ENCODE measurements around the gene DNAJA4.

DNAJA4 gene

DNA sequence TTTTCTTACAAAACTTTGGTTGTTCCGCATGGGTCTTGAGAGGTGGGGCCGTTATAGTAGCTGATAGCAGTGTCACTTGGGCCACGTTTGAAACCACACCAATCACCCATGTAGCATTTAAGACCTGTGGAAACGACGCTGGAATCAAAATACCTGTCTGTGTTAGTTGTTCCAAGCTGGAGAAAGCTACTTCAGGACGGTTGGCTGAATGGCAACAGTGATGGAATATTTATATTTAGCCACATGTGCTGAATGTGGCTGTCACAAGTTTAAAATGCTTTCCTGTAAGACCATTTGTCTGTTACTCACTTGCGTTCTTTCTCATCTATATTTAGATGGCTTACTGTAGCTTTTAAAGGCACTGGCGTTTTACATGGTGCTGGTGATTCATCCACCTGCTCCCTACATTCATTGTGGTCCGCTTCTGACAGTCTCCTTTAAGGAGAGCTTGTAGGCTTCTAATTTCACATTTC, 1.4 kb downstream of the DNAJA4 start:
- DNase-seq (ENCODE audit: insufficient read length) = no peak

DNA sequence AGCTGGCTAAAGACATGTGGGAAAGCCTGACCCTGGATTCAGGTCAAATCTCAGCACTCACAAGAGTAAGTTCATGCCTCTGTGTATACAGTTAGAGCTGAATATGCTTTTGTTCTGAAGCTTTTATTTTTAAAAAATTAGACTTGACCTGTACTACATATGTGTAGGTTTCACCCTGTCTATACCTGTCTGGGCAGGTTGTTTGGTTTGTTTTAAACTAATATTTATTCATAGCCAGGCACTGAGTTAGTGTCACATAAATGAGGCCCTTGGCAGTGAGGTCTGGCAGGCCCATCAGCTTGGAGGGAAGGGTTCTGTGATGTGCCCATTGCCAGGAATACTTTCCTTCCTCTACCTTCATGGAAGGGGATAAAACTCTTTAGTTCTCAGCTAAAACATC, 1.9 kb downstream of the DNAJA4 start:
- TF ChIP-seq TAF1 (IDR thresholded peaks at IDR 0.05; ENCODE audit: borderline replicate concordance, low read depth, low read length) (no peak), POLR2A (IDR thresholded peaks at IDR 0.05; ENCODE audit: low read depth, low read length) (no peak), POLR2AphosphoS5 (IDR thresholded peaks at IDR 0.05; ENCODE audit: low read depth, low read length) (no peak)
- FAIRE-seq (no peak), DNase-seq (ENCODE audit: insufficient read length) (no peak)

More for the DNA sequence above, 1.4 kb downstream of the DNAJA4 start:
- TF ChIP-seq POLR2A (IDR thresholded peaks at IDR 0.05; ENCODE audit: low read depth, low read length) (no peak), TAF1 (IDR thresholded peaks at IDR 0.05; ENCODE audit: borderline replicate concordance, low read depth, low read length) (no peak), POLR2AphosphoS5 (IDR thresholded peaks at IDR 0.05; ENCODE audit: low read depth, low read length) (no peak)
- no peak for FAIRE-seq

DNA sequence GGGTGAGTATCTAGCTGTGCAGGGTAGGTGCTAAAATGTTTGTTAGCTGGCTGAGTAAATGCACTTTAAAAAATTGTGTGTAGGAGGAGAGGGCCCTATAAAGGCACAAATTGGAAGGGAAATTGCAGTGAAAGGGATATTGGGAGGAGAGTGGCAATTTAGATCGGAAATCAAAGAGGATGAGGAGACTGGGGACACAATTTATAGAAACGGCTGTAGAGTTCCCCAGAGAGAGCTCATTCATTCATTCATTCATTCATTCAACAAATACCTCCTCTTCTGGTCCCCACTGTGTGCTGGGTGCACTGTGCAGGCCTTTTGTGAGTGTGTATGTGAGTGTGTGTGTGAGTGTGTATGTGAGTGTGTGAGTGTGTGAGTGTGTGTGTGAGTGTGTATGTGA, 2.4 kb downstream of the DNAJA4 start:
- no peak for TF ChIP-seq POLR2A (IDR thresholded peaks at IDR 0.05; ENCODE audit: low read depth, low read length)
- TF ChIP-seq POLR2AphosphoS5 (IDR thresholded peaks at IDR 0.05; ENCODE audit: low read depth, low read length) = no peak
- TF ChIP-seq TAF1 (IDR thresholded peaks at IDR 0.05; ENCODE audit: borderline replicate concordance, low read depth, low read length) = no peak
- FAIRE-seq (no peak), DNase-seq (ENCODE audit: insufficient read length) (no peak)

DNA sequence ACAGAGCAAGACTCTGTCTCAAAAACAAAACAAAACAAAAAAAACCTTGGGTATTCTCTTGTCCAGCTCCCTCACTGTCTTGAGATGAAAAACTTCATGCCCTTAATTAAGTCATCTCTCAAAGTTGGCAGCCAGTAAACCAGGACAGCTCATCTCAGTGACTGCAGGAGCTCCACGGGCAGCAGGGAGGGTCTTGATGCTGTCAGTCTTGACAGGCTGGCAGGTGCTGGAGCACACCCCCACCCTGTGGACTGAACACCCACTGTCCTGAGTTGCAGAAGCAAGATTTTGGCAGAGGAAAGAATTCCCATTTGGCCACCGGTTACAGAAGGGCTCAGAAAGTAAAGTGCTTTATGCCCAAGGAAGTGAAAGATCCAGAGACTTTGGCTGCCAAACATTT, 8.0 kb downstream of the DNAJA4 start:
- no peak for DNase-seq (ENCODE audit: insufficient read length)
- FAIRE-seq = no peak

DNA sequence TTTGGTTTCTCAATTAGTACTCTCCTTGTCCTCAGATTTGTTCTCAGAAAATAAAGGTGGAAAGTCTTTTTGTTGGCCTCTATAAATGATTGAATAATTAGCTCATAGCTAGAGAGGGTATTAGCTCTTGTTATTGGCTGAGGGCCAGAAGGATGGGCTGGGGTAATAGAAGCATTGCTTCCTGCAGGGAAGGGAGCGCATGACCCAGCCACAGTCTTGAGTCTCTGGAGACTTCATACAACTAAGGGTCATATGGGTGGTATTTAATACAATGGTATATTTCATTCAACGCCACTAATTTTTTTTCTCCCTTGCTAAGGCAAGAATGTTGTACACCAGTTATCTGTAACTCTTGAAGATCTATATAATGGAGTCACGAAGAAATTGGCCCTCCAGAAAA, 8.4 kb downstream of the DNAJA4 start:
- DNase-seq (ENCODE audit: insufficient read length) (no peak), FAIRE-seq (no peak)
- no peak for TF ChIP-seq POLR2A (IDR thresholded peaks at IDR 0.05; ENCODE audit: low read depth, low read length)

More for the DNA sequence above, 8.0 kb downstream of the DNAJA4 start:
- TF ChIP-seq POLR2A (IDR thresholded peaks at IDR 0.05; ENCODE audit: low read depth, low read length) (no peak), POLR2AphosphoS5 (IDR thresholded peaks at IDR 0.05; ENCODE audit: low read depth, low read length) (no peak), TAF1 (IDR thresholded peaks at IDR 0.05; ENCODE audit: borderline replicate concordance, low read depth, low read length) (no peak)

DNA sequence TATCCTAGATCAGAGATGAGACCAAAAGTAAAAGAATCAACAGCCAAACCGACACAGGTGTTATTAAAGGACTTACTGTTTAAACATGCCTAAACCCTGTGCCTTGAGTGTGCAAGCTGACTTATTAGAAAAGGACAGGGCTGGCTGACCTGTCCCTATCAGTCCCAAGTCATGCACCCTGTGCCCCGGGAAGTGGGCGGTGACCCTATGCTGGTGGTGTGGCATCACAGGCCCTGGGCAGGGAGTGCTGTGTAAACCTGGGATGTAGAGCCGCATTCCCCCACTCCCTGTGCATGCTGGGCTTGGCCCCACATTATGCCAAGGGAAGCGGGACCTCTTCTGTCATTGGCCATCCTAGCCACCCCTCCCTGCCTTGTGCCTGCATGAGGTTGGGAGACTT, 10.6 kb downstream of the DNAJA4 start:
- DNase-seq (ENCODE audit: insufficient read length) = no peak
- no peak for TF ChIP-seq TAF1 (IDR thresholded peaks at IDR 0.05; ENCODE audit: borderline replicate concordance, low read depth, low read length)
- TF ChIP-seq POLR2A (IDR thresholded peaks at IDR 0.05; ENCODE audit: low read depth, low read length) = no peak
- TF ChIP-seq POLR2AphosphoS5 (IDR thresholded peaks at IDR 0.05; ENCODE audit: low read depth, low read length) = no peak
- no peak for FAIRE-seq

DNA sequence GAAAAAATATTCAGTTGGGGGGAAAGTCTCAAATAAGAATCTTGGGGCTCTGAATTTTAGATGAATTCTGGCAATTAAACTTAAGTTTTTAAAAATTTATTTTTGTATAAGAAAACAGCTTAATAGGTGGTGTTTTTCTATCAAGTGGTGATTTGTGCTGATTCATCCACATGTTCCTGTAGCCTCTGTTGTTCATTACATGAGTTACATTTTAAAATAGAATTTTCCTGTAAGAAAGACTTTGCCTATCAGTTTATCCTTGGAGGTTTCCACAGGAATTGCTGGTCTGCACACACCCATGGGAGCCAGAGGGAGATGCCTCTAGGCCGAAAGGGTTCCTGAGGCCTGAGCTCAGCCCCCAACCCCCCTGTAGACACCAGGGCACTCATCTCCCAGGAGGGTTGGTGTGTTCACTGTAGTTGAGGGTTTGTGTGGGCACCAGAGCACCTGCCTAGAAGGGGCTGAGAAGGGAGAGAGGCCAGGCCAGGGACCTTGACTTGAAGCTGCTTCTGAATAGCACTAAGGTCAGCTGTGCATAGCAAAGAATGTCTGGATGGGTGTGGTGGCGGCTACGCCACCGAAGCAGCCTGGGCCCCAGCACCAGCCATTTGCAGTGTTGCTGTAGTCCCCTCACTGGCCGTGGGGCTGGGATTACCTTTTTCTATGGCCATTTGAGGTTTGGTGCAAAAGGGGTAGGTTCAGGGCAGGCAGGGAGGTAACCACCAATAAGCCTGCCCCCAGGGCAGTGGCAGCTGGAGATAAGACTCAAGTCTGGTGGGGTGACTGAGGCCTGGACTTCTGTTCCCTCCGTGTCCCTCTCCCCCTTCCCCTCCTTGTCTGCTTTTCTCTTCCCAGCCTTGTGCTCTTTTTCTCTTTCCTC, 11.9 kb downstream of the DNAJA4 start:
- TF ChIP-seq POLR2A (IDR thresholded peaks at IDR 0.05; ENCODE audit: low read depth, low read length) (no peak), TAF1 (IDR thresholded peaks at IDR 0.05; ENCODE audit: borderline replicate concordance, low read depth, low read length) (no peak), POLR2AphosphoS5 (IDR thresholded peaks at IDR 0.05; ENCODE audit: low read depth, low read length) (no peak)
- DNase-seq (ENCODE audit: insufficient read length) = no peak
- FAIRE-seq = no peak

DNA sequence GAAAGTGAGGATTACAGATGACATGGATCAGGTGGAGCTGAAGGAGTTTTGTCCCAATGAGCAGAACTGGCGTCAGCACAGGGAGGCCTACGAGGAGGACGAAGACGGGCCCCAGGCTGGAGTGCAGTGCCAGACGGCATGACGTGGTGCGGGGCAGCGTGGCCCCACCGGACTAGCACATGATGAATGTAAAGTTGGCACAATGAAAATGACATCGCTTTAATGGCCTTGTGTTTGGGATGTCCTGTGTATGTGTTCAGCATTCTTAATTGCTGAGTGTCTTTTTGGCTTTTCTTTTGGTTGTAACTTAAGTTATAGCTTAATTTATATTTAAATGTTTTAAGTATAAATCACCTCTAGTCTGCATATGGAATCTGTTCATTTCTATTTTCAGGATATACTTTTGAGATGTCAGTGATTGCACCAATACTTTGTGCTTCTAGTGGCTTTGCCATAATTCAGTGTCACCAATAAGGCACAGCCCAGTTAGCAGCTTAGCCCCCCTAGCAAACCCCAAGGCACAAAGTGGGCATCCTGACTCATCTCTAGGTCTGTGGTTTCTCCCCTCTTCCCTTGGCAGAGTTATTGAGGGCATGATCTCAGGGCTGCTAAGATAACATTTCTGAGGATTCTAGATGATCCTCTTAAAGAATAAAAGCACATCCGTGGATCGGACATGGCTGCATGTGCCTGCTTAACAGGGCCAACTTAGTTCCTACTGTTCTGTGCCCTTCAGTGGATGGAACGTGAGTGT, 16.1 kb downstream of the DNAJA4 start:
- no peak for TF ChIP-seq TAF1 (IDR thresholded peaks at IDR 0.05; ENCODE audit: borderline replicate concordance, low read depth, low read length)
- TF ChIP-seq POLR2A (IDR thresholded peaks at IDR 0.05; ENCODE audit: low read depth, low read length) = no peak
- no peak for TF ChIP-seq POLR2AphosphoS5 (IDR thresholded peaks at IDR 0.05; ENCODE audit: low read depth, low read length)
- DNase-seq (ENCODE audit: insufficient read length) (no peak), FAIRE-seq (no peak)

DNA sequence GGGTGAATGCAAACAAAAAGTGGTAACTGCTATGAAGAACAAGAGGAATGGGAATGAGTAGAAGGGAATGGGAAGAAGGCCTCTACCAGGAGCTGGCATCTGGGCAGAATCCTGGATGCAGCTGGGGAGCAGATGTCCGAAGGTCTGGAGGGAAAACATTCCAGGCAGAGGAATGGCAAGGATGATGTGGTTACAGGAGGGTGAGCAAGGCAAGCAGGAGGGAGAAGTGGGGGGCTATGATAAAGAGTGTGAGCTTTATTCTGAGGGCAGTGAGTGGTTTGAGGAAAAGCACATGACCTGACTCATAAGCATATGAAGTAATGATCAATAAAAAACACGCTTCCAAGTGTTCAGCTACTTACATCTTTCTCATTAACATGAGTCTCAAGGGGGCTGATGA, 18.0 kb downstream of the DNAJA4 start:
- FAIRE-seq = no peak
- TF ChIP-seq POLR2A (IDR thresholded peaks at IDR 0.05; ENCODE audit: low read depth, low read length) = no peak

DNA sequence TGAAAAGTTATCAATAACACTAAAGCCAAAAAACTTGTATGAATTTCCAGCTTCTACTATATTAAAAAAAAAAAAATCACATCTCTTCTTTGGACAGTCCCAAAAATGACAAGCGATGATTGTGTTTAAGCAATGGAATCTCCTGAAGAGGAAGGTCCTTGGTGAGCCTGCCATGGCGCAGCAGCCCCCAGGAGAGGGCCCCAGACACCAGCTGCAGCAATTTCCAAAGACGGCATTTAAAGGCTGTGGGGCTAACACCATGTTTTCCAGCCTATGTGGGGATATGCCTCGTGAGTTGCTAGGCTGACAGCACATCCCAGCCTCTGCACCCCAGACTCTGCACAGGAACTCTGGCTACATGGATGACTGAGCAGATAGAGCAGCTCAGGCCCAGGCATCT, 20.4 kb downstream of the DNAJA4 start:
- DNase-seq (ENCODE audit: insufficient read length) (no peak), FAIRE-seq (no peak)
- TF ChIP-seq POLR2AphosphoS5 (IDR thresholded peaks at IDR 0.05; ENCODE audit: low read depth, low read length) (no peak), TAF1 (IDR thresholded peaks at IDR 0.05; ENCODE audit: borderline replicate concordance, low read depth, low read length) (no peak), POLR2A (IDR thresholded peaks at IDR 0.05; ENCODE audit: low read depth, low read length) (no peak)

More for the DNA sequence above, 18.0 kb downstream of the DNAJA4 start:
- DNase-seq (ENCODE audit: insufficient read length) = no peak

DNA sequence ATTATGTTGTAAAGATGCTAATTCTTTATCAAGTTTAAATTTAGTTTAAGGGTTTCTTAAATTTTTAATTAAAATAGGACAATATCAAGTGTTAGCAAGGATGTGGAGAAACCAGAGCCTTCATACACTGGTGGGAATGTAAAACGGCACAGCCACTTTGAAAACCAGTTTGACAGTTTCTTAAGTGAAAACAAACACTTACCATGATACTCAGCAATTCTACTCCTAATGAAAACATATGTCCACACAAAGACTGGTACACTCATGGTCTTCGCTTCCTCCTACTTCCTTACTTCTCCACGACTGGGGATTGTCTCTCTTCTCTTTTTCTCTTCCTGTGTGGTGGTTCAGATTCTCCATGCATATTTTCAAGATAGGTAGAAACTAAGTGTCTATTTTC, 25.9 kb downstream of the DNAJA4 start:
- FAIRE-seq (no peak), DNase-seq (ENCODE audit: insufficient read length) (no peak)
- TF ChIP-seq TAF1 (IDR thresholded peaks at IDR 0.05; ENCODE audit: borderline replicate concordance, low read depth, low read length) (no peak), POLR2A (IDR thresholded peaks at IDR 0.05; ENCODE audit: low read depth, low read length) (no peak), POLR2AphosphoS5 (IDR thresholded peaks at IDR 0.05; ENCODE audit: low read depth, low read length) (no peak)

DNA sequence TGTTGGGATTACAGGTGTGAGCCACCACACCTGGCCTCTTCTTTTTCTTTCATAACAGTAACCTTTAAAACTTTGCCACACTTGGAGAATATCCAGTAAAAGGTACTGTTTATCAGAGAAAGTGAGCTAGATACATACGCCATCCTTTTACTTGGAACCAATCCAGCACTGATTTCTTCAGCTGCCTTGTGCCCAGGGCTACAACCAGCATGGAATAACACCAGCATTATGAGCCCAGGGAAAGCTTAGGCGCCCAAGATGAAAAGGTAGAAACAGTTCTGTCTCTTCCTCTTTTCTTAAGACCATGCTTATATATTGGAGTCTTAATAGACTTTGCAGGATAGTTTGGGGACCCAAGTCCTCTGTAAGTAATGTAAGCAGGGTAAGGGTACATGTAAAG, 26.7 kb downstream of the DNAJA4 start:
- FAIRE-seq = no peak
- TF ChIP-seq POLR2A (IDR thresholded peaks at IDR 0.05; ENCODE audit: low read depth, low read length) = no peak
- TF ChIP-seq TAF1 (IDR thresholded peaks at IDR 0.05; ENCODE audit: borderline replicate concordance, low read depth, low read length) = no peak
- TF ChIP-seq POLR2AphosphoS5 (IDR thresholded peaks at IDR 0.05; ENCODE audit: low read depth, low read length) = no peak
- no peak for DNase-seq (ENCODE audit: insufficient read length)
